DMS53 treated with DMSO at 0.1 percent for 48 hours (cell line): ENCODE measurements around the gene HOTAIR.

Experiments
- DNase-seq: peaks from one replicate; lab custom pipeline; 2025; ENCODE audit not compliant: unreplicated experiment; lab: John Stamatoyannopoulos, UW

HOTAIR gene

GRCh38 chr12:54011665-54012532, 37.1 kb upstream of the HOTAIR start:
- DNase-seq: no peak

GRCh38 chr12:54010972-54011664, 36.4 kb upstream of the HOTAIR start:
- DNase-seq: no peak

- DNase-seq: no peak
These were observed 35.6 kb upstream of the HOTAIR start for GRCh38 chr12:54010053-54010971.

- DNase-seq: no peak
These were observed 34.7 kb upstream of the HOTAIR start for GRCh38 chr12:54009171-54010052.

- no peak for DNase-seq
These were observed 33.5 kb upstream of the HOTAIR start for GRCh38 chr12:54008260-54008552.

- DNase-seq: no peak
These were observed 32.9 kb upstream of the HOTAIR start for GRCh38 chr12:54007538-54008259.

- no peak for DNase-seq
These were observed 31.9 kb upstream of the HOTAIR start for GRCh38 chr12:54006559-54007220.

- peak; percentile 43 for DNase-seq
These were observed 31.3 kb upstream of the HOTAIR start for GRCh38 chr12:54005853-54006558.

- DNase-seq: no peak
These were observed 30.7 kb upstream of the HOTAIR start for GRCh38 chr12:54005531-54005852.

GRCh38 chr12:54004841-54005530, 30.2 kb upstream of the HOTAIR start:
- no peak for DNase-seq

GRCh38 chr12:54004063-54004840, 29.5 kb upstream of the HOTAIR start:
- no peak for DNase-seq

GRCh38 chr12:54003625-54004024, 28.9 kb upstream of the HOTAIR start:
- DNase-seq: no peak

- DNase-seq: no peak
These were observed 28.2 kb upstream of the HOTAIR start for GRCh38 chr12:54002915-54003389.

- no peak for DNase-seq
These were observed 27.6 kb upstream of the HOTAIR start for GRCh38 chr12:54002278-54002914.

GRCh38 chr12:54001283-54002187, 26.8 kb upstream of the HOTAIR start:
- no peak for DNase-seq
